H1 (cell line): Measurements from ENCODE around the gene ATF7. TPM values are rescaled to one million over a fixed set of nuclear protein-coding genes. Genes with fewer than 3 reads are reported as not detected.

Experiments
- CTCF ChIA-PET: fragments of 300-600 bp; sonication (Branson Sonifier 250); formaldehyde crosslinking; loops from one replicate; lab custom pipeline; 2021; ENCODE audit not compliant: partially characterized antibody; lab: Charles Lee
- POLR2A ChIA-PET: fragments of 300-600 bp; sonication (Branson Sonifier 250); formaldehyde crosslinking; loops from one replicate; lab custom pipeline; 2021; ENCODE audit warnings: inconsistent platforms; ENCODE audit not compliant: partially characterized antibody; lab: Charles Lee
- DNase-seq, 2 experiments: peaks; one replicate each; pipeline versions ENCODE4 v3.0.0 to v3.0.0-alpha.2; 2010 to 2022; ENCODE audit warnings: low spot score in 2 of 2, low read depth in 1 of 2, mixed read lengths in 1 of 2
- FAIRE-seq: peaks from 2 replicates; lab custom pipeline; 2011; peaks lifted over from hg19 to GRCh38; lab: Jason Lieb, UNC
- H2AFZ ChIP-seq: 2 replicates; pipeline ENCODE4 v1.8.1; 2012; ENCODE audit warnings: low read length, inconsistent platforms
- H2AK5ac ChIP-seq: 2 replicates; pipeline ENCODE4 v1.6.1; 2013; ENCODE audit warnings: low read depth, low read length
- H2BK120ac ChIP-seq: replicated peaks from 2 replicates; pipeline ENCODE3; 2013; ENCODE audit warnings: low read depth, low read length, inconsistent platforms
- H2BK12ac ChIP-seq: 2 replicates; pipeline ENCODE4 v1.6.1; 2013; ENCODE audit warnings: low read depth, low read length
- H2BK15ac ChIP-seq: 2 replicates; pipeline ENCODE4 v1.6.1; 2013; ENCODE audit warnings: low read length
- H2BK20ac ChIP-seq: 2 replicates; pipeline ENCODE4 v1.6.1; 2013; ENCODE audit warnings: low read length
- H2BK5ac ChIP-seq: 2 replicates; pipeline ENCODE4 v1.6.1; 2013; ENCODE audit warnings: low read depth, low read length
- H3K14ac ChIP-seq: 2 replicates; pipeline ENCODE4 v1.6.1; 2013; ENCODE audit warnings: inconsistent platforms; ENCODE audit not compliant: insufficient read length
- H3K18ac ChIP-seq: 2 replicates; pipeline ENCODE4 v1.6.1; 2013; ENCODE audit warnings: low read length; ENCODE audit errors: extremely low read depth
- H3K23ac ChIP-seq: 2 replicates; pipeline ENCODE4 v1.6.1; 2013; ENCODE audit warnings: inconsistent platforms; ENCODE audit not compliant: insufficient read length
- H3K23me2 ChIP-seq: 2 replicates; pipeline ENCODE4 v1.6.1; 2013; ENCODE audit warnings: low read depth, low read length
- H3K27ac ChIP-seq: 2 replicates; pipeline ENCODE4 v1.6.1; 2011; ENCODE audit warnings: low read depth, low read length, inconsistent platforms
- H3K27me3 ChIP-seq, 4 experiments: replicated peaks in 1 of 4; 1 replicate in 1 of 4; 2 replicates in 3 of 4; pipeline versions ENCODE4 v1.6.1 to v1.8.1; 2011 to 2013; ENCODE audit warnings: low read length in 3 of 4, mild to moderate bottlenecking in 3 of 4, inconsistent platforms in 2 of 4, mixed read lengths in 2 of 4, moderate library complexity in 1 of 4; ENCODE audit not compliant: control insufficient read depth in 3 of 4, insufficient read depth in 3 of 4; ENCODE audit errors: extremely low read depth in 1 of 4
- H3K36me3 ChIP-seq, 4 experiments: 2 replicates each; pipeline versions ENCODE4 v1.6.1 to v1.8.1; 2011 to 2013; ENCODE audit warnings: mild to moderate bottlenecking in 4 of 4, low read length in 3 of 4, moderate library complexity in 2 of 4, control low read depth in 1 of 4, inconsistent platforms in 1 of 4; ENCODE audit not compliant: insufficient read depth in 4 of 4, control insufficient read depth in 2 of 4
- H3K4ac ChIP-seq: replicated peaks from 2 replicates; pipeline ENCODE3; 2013; ENCODE audit warnings: low read length, low read depth, mixed read lengths, inconsistent platforms; ENCODE audit not compliant: insufficient read length
- H3K4me1 ChIP-seq, 4 experiments: replicated peaks in 1 of 4; 1 replicate in 1 of 4; 2 replicates in 3 of 4; pipeline versions ENCODE4 v1.6.1 to v1.8.1; 2011 to 2013; ENCODE audit warnings: low read length in 3 of 4, inconsistent platforms in 2 of 4, mixed read lengths in 1 of 4; ENCODE audit not compliant: insufficient read depth in 4 of 4, control insufficient read depth in 3 of 4
- H3K4me2 ChIP-seq, 2 experiments: 2 replicates each; pipeline versions ENCODE4 v1.6.1 to v1.8.1; 2011 to 2013; ENCODE audit warnings: low read depth in 2 of 2, low read length in 2 of 2, control low read depth in 1 of 2, inconsistent platforms in 1 of 2, mild to moderate bottlenecking in 1 of 2; ENCODE audit not compliant: insufficient read depth in 1 of 2
- H3K4me3 ChIP-seq, 4 experiments: fragments of 200-600, 300-600 bp in 1 of 4; sonication (generic), shearing (Covaris generic), sonication (Bioruptor Twin) in 1 of 4; 2 replicates each; pipeline versions ENCODE4 v1.5.1 to v1.8.1; 2011 to 2016; ENCODE audit warnings: low read length in 4 of 4, low read depth in 3 of 4, control low read depth in 2 of 4, inconsistent platforms in 2 of 4, mild to moderate bottlenecking in 2 of 4, mixed read lengths in 1 of 4, moderate library complexity in 1 of 4; ENCODE audit not compliant: insufficient read depth in 2 of 4; ENCODE audit errors: extremely low read depth in 1 of 4
- H3K56ac ChIP-seq: replicated peaks from 2 replicates; pipeline ENCODE3; 2013; ENCODE audit warnings: low read depth, mild to moderate bottlenecking, mixed read lengths, low read length, inconsistent platforms; ENCODE audit not compliant: insufficient read length
- H3K79me1 ChIP-seq: 2 replicates; pipeline ENCODE4 v1.6.1; 2013; ENCODE audit warnings: low read depth, low read length, control low read depth
- H3K79me2 ChIP-seq, 2 experiments: 2 replicates each; pipeline versions ENCODE4 v1.6.1 to v1.8.1; 2012 to 2013; ENCODE audit warnings: low read length in 2 of 2, mild to moderate bottlenecking in 2 of 2, inconsistent platforms in 1 of 2; ENCODE audit not compliant: insufficient read depth in 2 of 2, control insufficient read depth in 1 of 2
- H3K9ac ChIP-seq, 4 experiments: replicated peaks in 1 of 4; 1 replicate in 1 of 4; 2 replicates in 3 of 4; pipeline versions ENCODE4 v1.6.1 to v1.8.1; 2011 to 2013; ENCODE audit warnings: low read depth in 3 of 4, low read length in 3 of 4, control low read depth in 2 of 4, mild to moderate bottlenecking in 2 of 4, moderate library complexity in 2 of 4, inconsistent platforms in 1 of 4; ENCODE audit errors: extremely low read depth in 1 of 4
- H3K9me3 ChIP-seq, 2 experiments: 2 replicates each; pipeline versions ENCODE4 v1.6.1 to v1.8.1; 2012 to 2013; ENCODE audit warnings: mild to moderate bottlenecking in 2 of 2, moderate library complexity in 2 of 2, control low read depth in 1 of 2, inconsistent platforms in 1 of 2, low read depth in 1 of 2, low read length in 1 of 2, mixed read lengths in 1 of 2; ENCODE audit not compliant: insufficient read depth in 2 of 2
- H4K20me1 ChIP-seq, 2 experiments: replicated peaks in 1 of 2; 2 replicates each; pipeline versions ENCODE3 to v1.8.1; 2011 to 2013; ENCODE audit warnings: inconsistent platforms in 2 of 2, low read length in 2 of 2, mild to moderate bottlenecking in 1 of 2; ENCODE audit not compliant: insufficient read depth in 2 of 2, control insufficient read depth in 1 of 2
- H4K5ac ChIP-seq: 2 replicates; pipeline ENCODE4 v1.6.1; 2013; ENCODE audit warnings: low read length, low read depth, mixed read lengths, inconsistent platforms; ENCODE audit not compliant: insufficient read length
- H4K8ac ChIP-seq: 2 replicates; pipeline ENCODE4 v1.8.0; 2013; ENCODE audit warnings: mild to moderate bottlenecking, moderate library complexity, low read length, inconsistent platforms; ENCODE audit not compliant: insufficient read depth; ENCODE audit errors: extremely low read depth
- H4K91ac ChIP-seq: replicated peaks from 2 replicates; pipeline ENCODE3; 2013; ENCODE audit warnings: low read length, mixed read lengths, inconsistent platforms; ENCODE audit not compliant: insufficient read length
- BRCA1 ChIP-seq: IDR thresholded peaks from 2 replicates; pipeline ENCODE4 v1.6.1; 2012; ENCODE audit warnings: low read depth, low read length, improper control_type of control experiment
- SIN3A ChIP-seq, 2 experiments: IDR thresholded peaks in 1 of 2; conservative IDR thresholded peaks in 1 of 2; 2 replicates each; pipeline ENCODE4 v1.6.1; 2011 to 2012; ENCODE audit warnings: low read length in 2 of 2, improper control_type of control experiment in 1 of 2, low read depth in 1 of 2, mild to moderate bottlenecking in 1 of 2
- WGBS, 2 experiments: shearing (Covaris generic) in 1 of 2; methylation state at CpG; one replicate each; pipeline versions ENCODE4 v1.1.6 to v1.1.7; 2013 to 2015; ENCODE audit warnings: low lambda C conversion rate in 2 of 2, mixed read lengths in 2 of 2, inconsistent platforms in 1 of 2, low coverage in 1 of 2, missing lambda C conversion rate in 1 of 2; ENCODE audit not compliant: insufficient replicate concordance in 2 of 2, insufficient coverage in 1 of 2, insufficient read length in 1 of 2; ENCODE audit errors: extremely low coverage in 1 of 2, missing lambda C conversion rate in 1 of 2; 5-methylcytosine and 5-hydroxymethylcytosine counted together
- polyA plus RNA-seq, 7 experiments: library from polyadenylated mRNA; depleted of rRNA in 3 of 7; stranded (reverse) in 5 of 7; unstranded in 2 of 7; fragments of >200 nt in 5 of 7; fragments of 200-250 nt in 2 of 7; gene quantifications; 1 replicate in 5 of 7; 2 replicates in 1 of 7; 4 replicates in 1 of 7; pipeline versions ENCODE4 v1.2.1 to v1.2.3, GENCODE V29; 2011 to 2013; ENCODE audit warnings: missing spikeins in 2 of 7, mixed read lengths in 2 of 7
- total RNA-seq: library from RNA; stranded (reverse); fragmentation: NEBNext Ultra II Directional; extraction: Animal tissue kit (Norgen Biotek cat#: 25700); gene quantifications from 2 replicates; pipeline ENCODE4 v1.2.1, GENCODE V29; 2021
- TF ChIP-seq, protein P1 (sequence below): IDR thresholded peaks from 2 replicates; pipeline ENCODE4 v1.6.1; 2011; ENCODE audit warnings: low read length, improper control_type of control experiment

The ATF7 gene
- total and polyA plus RNA-seq, 2 of the 8 experiments (the other 6 are each of a cell fraction or from before 2014, with no cell fraction given) = 10.1 to 16.6 TPM

GRCh38 chr12:53651737-53652136, 25.6 kb upstream of the ATF7 start:
- no peak overlapping the region for H2BK15ac ChIP-seq
- no peak overlapping the region for H4K91ac ChIP-seq
- DNase-seq = no peak
- no peak overlapping the region for H3K27ac ChIP-seq
- no peak overlapping the region for H3K4me2 ChIP-seq
- H2BK12ac ChIP-seq = no peak overlapping the region
- H3K4me1 ChIP-seq = no peaks in the 10 kb centered on the region
- H3K27me3 ChIP-seq = no peaks in the 10 kb centered on the region
- no peaks in the 10 kb centered on the region for H3K79me2 ChIP-seq
- 94% methylated on average over 1 of the region's 1 CpG; no CpG with 5 or more reads in 1 of the 2 experiments for WGBS, 2 experiments
- H3K9me3 ChIP-seq = no peaks in the 10 kb centered on the region
- H2BK20ac ChIP-seq = no peak overlapping the region
- H3K56ac ChIP-seq = no peak overlapping the region
- H4K20me1 ChIP-seq = no peaks in the 10 kb centered on the region
- TF ChIP-seq BRCA1 (no peak), SIN3A (conservative IDR thresholded peaks at IDR 0.05 in 1 of 2, IDR thresholded peaks at IDR 0.05 in 1 of 2; ENCODE audit: low read depth in 1 of 2, low read length in 2 of 2) (no peak)
- TF ChIP-seq, protein P1, sequence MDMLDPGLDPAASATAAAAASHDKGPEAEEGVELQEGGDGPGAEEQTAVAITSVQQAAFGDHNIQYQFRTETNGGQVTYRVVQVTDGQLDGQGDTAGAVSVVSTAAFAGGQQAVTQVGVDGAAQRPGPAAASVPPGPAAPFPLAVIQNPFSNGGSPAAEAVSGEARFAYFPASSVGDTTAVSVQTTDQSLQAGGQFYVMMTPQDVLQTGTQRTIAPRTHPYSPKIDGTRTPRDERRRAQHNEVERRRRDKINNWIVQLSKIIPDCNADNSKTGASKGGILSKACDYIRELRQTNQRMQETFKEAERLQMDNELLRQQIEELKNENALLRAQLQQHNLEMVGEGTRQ = no peak
- no peaks in the 10 kb centered on the region for H3K23me2 ChIP-seq
- no peak overlapping the region for H2BK5ac ChIP-seq
- H3K4me3 ChIP-seq = no peak overlapping the region
- no peak overlapping the region for H3K23ac ChIP-seq
- H3K36me3 ChIP-seq = no peaks in the 10 kb centered on the region
- H3K4ac ChIP-seq = no peak overlapping the region
- FAIRE-seq = no peak
- H3K9ac ChIP-seq = no peak overlapping the region
- H2BK120ac ChIP-seq = no peak overlapping the region
- no peak overlapping the region for H4K5ac ChIP-seq
- no peaks in the 10 kb centered on the region for H3K79me1 ChIP-seq
- no peak overlapping the region for H2AK5ac ChIP-seq
- POLR2A ChIA-PET = interaction anchor here (0.7 to 2.2 kb wide), 4 partner anchors 8 to 24 kb away, joined by 3 to 10 read pairs (median 5); partner anchors contain the start of gene ATP5MC2
- no peak overlapping the region for H3K14ac ChIP-seq
- H4K8ac ChIP-seq = no peak overlapping the region
- H2AFZ ChIP-seq = no peak overlapping the region
- CTCF ChIA-PET = interaction anchor here (0.6 to 1.3 kb wide), 3 partner anchors 108 to 1647 kb away, joined by 3 read pairs; no protein-coding TSS in a partner anchor
- H3K18ac ChIP-seq = no peak overlapping the region
